Measurements from ENCODE around the gene PLEKHA8. TPM values are rescaled to one million over a fixed set of nuclear protein-coding genes. Genes with fewer than 3 reads are reported as not detected.

The PLEKHA8 gene
- total RNA-seq, 1 experiment from 2014 or later: 38.1 TPM

- TF ChIP-seq ESRRA (CRISPR knock-in tag; IDR thresholded peaks at IDR 0.05; ENCODE audit: borderline replicate concordance) (no peak), IRF1 (CRISPR knock-in tag; IDR thresholded peaks at IDR 0.05) (no peak), NR3C1 (CRISPR knock-in tag; conservative IDR thresholded peaks at IDR 0.05; ENCODE audit: low read depth) (no peak), RORB (CRISPR knock-in tag; IDR thresholded peaks at IDR 0.05) (no peak), ZNF396 (CRISPR knock-in tag; IDR thresholded peaks at IDR 0.05; ENCODE audit: borderline replicate concordance) (no peak), GTF2I (CRISPR knock-in tag; conservative IDR thresholded peaks at IDR 0.05) (no peak), ZNF281 (CRISPR knock-in tag; IDR thresholded peaks at IDR 0.05) (no peak), SOX15 (CRISPR knock-in tag; IDR thresholded peaks at IDR 0.05) (no peak), FOXK1 (CRISPR knock-in tag; IDR thresholded peaks at IDR 0.05) (no peak)
Observed at GRCh38 chr7:30083334-30083733, 55.1 kb downstream of the PLEKHA8 start (continued).

GRCh38 chr7:30084212-30084611 is 56.0 kb downstream of the PLEKHA8 start:
- peaks cover 12% of the 10 kb centered on the region for H3K36me3 Mint-ChIP-seq
- ChIA-PET CTCF (interaction anchor here (0.5 kb wide), 1 partner anchor 22 kb away, joined by 3 read pairs; no protein-coding TSS in a partner anchor), POLR2A (no interaction called here)
- TF ChIP-seq ZNF232 (CRISPR knock-in tag; IDR thresholded peaks at IDR 0.05) (no peak), RORB (CRISPR knock-in tag; IDR thresholded peaks at IDR 0.05) (no peak), ZNF219 (CRISPR knock-in tag; IDR thresholded peaks at IDR 0.05; ENCODE audit: borderline replicate concordance) (no peak), USF1 (CRISPR knock-in tag; IDR thresholded peaks at IDR 0.05) (no peak), ELF4 (CRISPR knock-in tag; IDR thresholded peaks at IDR 0.05; ENCODE audit: low read depth) (no peak), EMX1 (CRISPR knock-in tag; IDR thresholded peaks at IDR 0.05) (no peak), ZNF138 (CRISPR knock-in tag; conservative IDR thresholded peaks at IDR 0.05) (no peak), CTCF (IDR thresholded peaks at IDR 0.05) (no peak), IRF1 (CRISPR knock-in tag; IDR thresholded peaks at IDR 0.05) (no peak), GTF2I (CRISPR knock-in tag; conservative IDR thresholded peaks at IDR 0.05) (no peak)
- H3K9me3 Mint-ChIP-seq: no peaks in the 10 kb centered on the region
- H3K27ac Mint-ChIP-seq: no peak overlapping the region
- DNase-seq (ENCODE audit: low spot score) (no peak), ATAC-seq (no peak)
- no peak overlapping the region for H3K4me3 Mint-ChIP-seq
- H3K27me3 Mint-ChIP-seq (ENCODE audit: low read depth): no peaks in the 10 kb centered on the region
- peaks cover 13% of the 10 kb centered on the region for H3K4me1 Mint-ChIP-seq

- H3K27me3 Mint-ChIP-seq (ENCODE audit: low read depth): no peaks in the 10 kb centered on the region
- CTCF ChIA-PET: interaction anchor here (0.8 kb wide), 1 partner anchor 25 kb away, joined by 3 read pairs; no protein-coding TSS in a partner anchor
- no peak overlapping the region for H3K27ac Mint-ChIP-seq
- 0 out of 2 replicates have a peak, but pooled peaks cover 6% of the 10 kb centered on the region for H3K36me3 Mint-ChIP-seq
- H3K9me3 Mint-ChIP-seq: no peaks in the 10 kb centered on the region
- H3K4me3 Mint-ChIP-seq: no peak overlapping the region
- POLR2A ChIA-PET: no interaction called here
- TF ChIP-seq SOX15 (CRISPR knock-in tag; IDR thresholded peaks at IDR 0.05) (no peak), JAZF1 (CRISPR knock-in tag; IDR thresholded peaks at IDR 0.05) (no peak), PRRX2 (CRISPR knock-in tag; IDR thresholded peaks at IDR 0.05) (no peak), ATF6 (CRISPR knock-in tag; IDR thresholded peaks at IDR 0.05) (no peak), IRF2 (CRISPR knock-in tag; IDR thresholded peaks at IDR 0.05; ENCODE audit: borderline replicate concordance, low read depth) (no peak), ZNF263 (CRISPR knock-in tag; IDR thresholded peaks at IDR 0.05; ENCODE audit: low read depth) (no peak), MYBL2 (CRISPR knock-in tag; IDR thresholded peaks at IDR 0.05) (no peak), ERG (CRISPR knock-in tag; IDR thresholded peaks at IDR 0.05) (no peak)
- DNase-seq (ENCODE audit: low spot score): no peak
- H3K4me1 Mint-ChIP-seq: peaks cover 5% of the 10 kb centered on the region
- no peak for ATAC-seq
Observed at GRCh38 chr7:30086529-30086928, 58.3 kb downstream of the PLEKHA8 start.
